ENCODE results near the gene NAA80.
A peak's percentile ranks its signal among the peaks of the same experiment; 100 is the strongest.
"Not testable (repeated sequence)": the region's sequence is repeated elsewhere in the genome, so short reads cannot be mapped to it uniquely, and the experiment has no call there.

NAA80 gene

GRCh38 chr3:50268703-50269451 is 30.3 kb downstream of the NAA80 start, which contains the start of gene SEMA3B:
Gene SEMA3B (plus strand): TSS chr3:50269147. CDS start chr3:50269241, 94 bp downstream.
- no peak for FAIRE-seq

- no peak for FAIRE-seq
Observed at GRCh38 chr3:50268276-50268675, 30.9 kb downstream of the NAA80 start.

GRCh38 chr3:50267280-50267913 is 31.8 kb downstream of the NAA80 start:
- no peak for FAIRE-seq

GRCh38 chr3:50266836-50267235 is 32.4 kb downstream of the NAA80 start:
- FAIRE-seq = no peak

GRCh38 chr3:50266017-50266416 is 33.2 kb downstream of the NAA80 start:
- no peak for FAIRE-seq

- no peak for FAIRE-seq
Observed at GRCh38 chr3:50265571-50265970, 33.6 kb downstream of the NAA80 start.

- FAIRE-seq = no peak
Observed at GRCh38 chr3:50264964-50265485, 34.2 kb downstream of the NAA80 start.

- peak; percentile 99 for FAIRE-seq
Observed at GRCh38 chr3:50264383-50264963, 34.7 kb downstream of the NAA80 start.

- FAIRE-seq = no peak
Observed at GRCh38 chr3:50263478-50264382, 35.5 kb downstream of the NAA80 start.

- no peak for FAIRE-seq
Observed at GRCh38 chr3:50262778-50263177, 36.4 kb downstream of the NAA80 start.

- FAIRE-seq = not testable (repeated sequence)
Observed at GRCh38 chr3:50262200-50262599, 37.0 kb downstream of the NAA80 start.

GRCh38 chr3:50261505-50261904 is 37.7 kb downstream of the NAA80 start:
- no peak for FAIRE-seq

GRCh38 chr3:50260942-50261441 is 38.2 kb downstream of the NAA80 start:
- FAIRE-seq = no peak

- FAIRE-seq = no peak
Observed at GRCh38 chr3:50260027-50260941, 38.9 kb downstream of the NAA80 start.

- FAIRE-seq = no peak
Observed at GRCh38 chr3:50259432-50260026, 39.7 kb downstream of the NAA80 start.

GRCh38 chr3:50258979-50259378 is 40.2 kb downstream of the NAA80 start:
- no peak for FAIRE-seq

- FAIRE-seq = no peak
Observed at GRCh38 chr3:50258029-50258680, 41.0 kb downstream of the NAA80 start.

- peak; percentile 60 for FAIRE-seq
Observed at GRCh38 chr3:50256978-50257890, 42.0 kb downstream of the NAA80 start.

- no peak for FAIRE-seq
Observed at GRCh38 chr3:50255251-50255615, 44.0 kb downstream of the NAA80 start.

All from G401.6 (cell line).